ENCODE data around the gene ANGPTL2. TPM values are rescaled to one million over a fixed set of nuclear protein-coding genes. Genes with fewer than 3 reads are reported as not detected.

The ANGPTL2 gene
- total RNA-seq, 2 donors from 2014 or later: 18.6 to 49.1 TPM

- no peak for DNase-seq (ENCODE audit: low spot score)
- Histone ChIP-seq H3K9me3 (no peaks in the 10 kb centered on the region), H3K36me3 (no peaks in the 10 kb centered on the region), H3K27ac (no peak overlapping the region), H3K4me1 (ENCODE audit: control insufficient read depth in 1 of 2, low read depth in 2 of 2) (peaks cover 17 to 45% of the 10 kb centered on the region in 2 donors), H3K27me3 (replicated peaks; ENCODE audit: insufficient read depth) (no peaks in the 10 kb centered on the region), H3K4me3 (no peak overlapping the region)
- ATAC-seq (ENCODE audit: insufficient number of reproducible peaks, low FRiP score, low read depth): no peak
- no peak for TF ChIP-seq CTCF (IDR thresholded peaks at IDR 0.05)
Measured at GRCh38 chr9:127139071-127139731, 16.8 kb upstream of the ANGPTL2 start.

GRCh38 chr9:127138444-127138843 lies 16.0 kb upstream of the ANGPTL2 start:
- H3K36me3 ChIP-seq: no peaks in the 10 kb centered on the region
- H3K27ac ChIP-seq: no peak overlapping the region
- peaks cover 25 to 52% of the 10 kb centered on the region in 2 donors for H3K4me1 ChIP-seq (ENCODE audit: control insufficient read depth in 1 of 2, low read depth in 2 of 2)
- ATAC-seq (ENCODE audit: insufficient number of reproducible peaks, low FRiP score, low read depth) (no peak), DNase-seq (ENCODE audit: low spot score) (no peak)
- no peaks in the 10 kb centered on the region for H3K9me3 ChIP-seq
- no peak overlapping the region for H3K4me3 ChIP-seq
- no peak for TF ChIP-seq CTCF (IDR thresholded peaks at IDR 0.05)
- no peaks in the 10 kb centered on the region for H3K27me3 ChIP-seq (replicated peaks; ENCODE audit: insufficient read depth)

GRCh38 chr9:127137640-127138360 lies 15.4 kb upstream of the ANGPTL2 start:
- H3K27ac ChIP-seq: no peak overlapping the region
- no peak for DNase-seq (ENCODE audit: low spot score)
- TF ChIP-seq CTCF (IDR thresholded peaks at IDR 0.05): no peak
- no peak for ATAC-seq (ENCODE audit: insufficient number of reproducible peaks, low FRiP score, low read depth)
- no peaks in the 10 kb centered on the region for H3K9me3 ChIP-seq
- H3K36me3 ChIP-seq: no peaks in the 10 kb centered on the region
- H3K4me1 ChIP-seq (ENCODE audit: control insufficient read depth in 1 of 2, low read depth in 2 of 2): peaks cover 31 to 59% of the 10 kb centered on the region in 2 donors
- no peak overlapping the region for H3K4me3 ChIP-seq
- H3K27me3 ChIP-seq (replicated peaks; ENCODE audit: insufficient read depth): no peaks in the 10 kb centered on the region

- no peak overlapping the region for H3K27ac ChIP-seq
- no peak overlapping the region for H3K4me3 ChIP-seq
- TF ChIP-seq CTCF (IDR thresholded peaks at IDR 0.05): no peak
- no peaks in the 10 kb centered on the region for H3K27me3 ChIP-seq (replicated peaks; ENCODE audit: insufficient read depth)
- H3K4me1 ChIP-seq (ENCODE audit: control insufficient read depth in 1 of 2, low read depth in 2 of 2): peaks cover 33 to 66% of the 10 kb centered on the region in 2 donors
- no peaks in the 10 kb centered on the region for H3K9me3 ChIP-seq
- no peaks in the 10 kb centered on the region for H3K36me3 ChIP-seq
- DNase-seq (ENCODE audit: low spot score): no peak
- ATAC-seq (ENCODE audit: insufficient number of reproducible peaks, low FRiP score, low read depth): no peak
Measured at GRCh38 chr9:127136880-127137639, 14.6 kb upstream of the ANGPTL2 start.

Data from thoracic aorta (tissue), 2 donors.